Smooth muscle cell of the brain vasculature (primary cell): ENCODE measurements around the gene EDARADD.
A peak's percentile ranks its signal among the peaks of the same experiment; 100 is the strongest.

Source experiments
- DNase-seq: peaks from one replicate; pipeline ENCODE4 v3.0.0-alpha.2; 2012; ENCODE audit warnings: low read depth, low spot score

The EDARADD gene

DNA sequence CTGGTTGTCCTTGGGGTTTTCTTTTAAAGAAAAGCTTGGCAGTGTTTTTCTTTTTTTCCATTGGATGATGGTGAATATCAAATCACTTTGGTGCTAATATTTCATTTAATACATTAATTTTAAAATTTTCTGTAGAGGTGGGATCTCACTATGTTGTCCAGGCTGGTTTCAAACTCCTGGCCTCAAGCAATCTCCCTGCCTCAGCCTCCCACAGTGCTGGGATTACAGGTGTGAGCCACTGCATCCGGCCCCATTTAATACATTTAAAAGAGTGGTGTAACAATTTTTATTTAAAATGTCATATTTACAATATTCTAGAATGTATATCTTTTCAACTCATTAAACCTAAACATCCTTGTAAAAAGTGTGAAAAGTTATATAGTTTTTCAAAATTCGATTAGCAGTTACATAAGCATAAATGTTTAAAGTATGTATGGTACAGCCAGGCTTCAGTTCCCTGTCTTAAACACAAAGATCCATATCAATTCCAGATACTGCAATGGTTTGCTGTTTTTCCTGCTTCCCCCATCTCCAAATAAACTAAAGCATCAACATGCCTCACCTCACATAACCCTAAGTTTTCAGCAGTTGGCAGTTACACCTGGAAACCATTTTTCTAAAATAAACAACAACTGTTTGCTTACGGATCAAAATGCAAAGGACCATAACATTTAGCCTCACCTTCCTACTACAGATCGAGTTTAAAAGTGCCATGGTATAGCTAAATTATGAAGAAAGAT lies 120.8 kb downstream of the EDARADD start:
- DNase-seq = no peak

DNA sequence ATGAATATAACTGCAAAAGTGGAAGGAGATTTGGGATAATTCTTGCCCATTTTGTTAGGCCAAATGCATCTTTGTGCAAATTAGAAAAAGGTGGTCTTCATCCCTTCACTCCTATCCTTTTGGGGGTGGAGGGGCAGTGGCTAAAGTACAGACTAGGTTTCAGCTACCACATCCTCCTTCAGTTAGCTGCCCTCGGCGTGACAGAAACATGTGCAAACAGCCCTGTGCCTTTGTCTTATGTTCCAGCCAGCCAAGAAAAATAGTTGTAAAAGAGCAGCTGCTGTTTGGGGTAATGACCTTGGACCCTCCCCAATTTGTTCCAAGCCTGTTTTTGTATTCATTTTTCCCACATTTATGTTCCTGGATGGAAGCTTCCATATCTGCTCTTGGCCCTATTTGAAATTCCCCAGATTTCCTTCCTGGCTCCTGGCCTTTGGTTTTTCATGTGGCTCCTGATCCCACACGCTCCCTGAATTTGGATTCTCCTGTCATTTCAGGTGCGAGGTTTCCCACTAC lies 121.4 kb downstream of the EDARADD start:
- no peak for DNase-seq

DNA sequence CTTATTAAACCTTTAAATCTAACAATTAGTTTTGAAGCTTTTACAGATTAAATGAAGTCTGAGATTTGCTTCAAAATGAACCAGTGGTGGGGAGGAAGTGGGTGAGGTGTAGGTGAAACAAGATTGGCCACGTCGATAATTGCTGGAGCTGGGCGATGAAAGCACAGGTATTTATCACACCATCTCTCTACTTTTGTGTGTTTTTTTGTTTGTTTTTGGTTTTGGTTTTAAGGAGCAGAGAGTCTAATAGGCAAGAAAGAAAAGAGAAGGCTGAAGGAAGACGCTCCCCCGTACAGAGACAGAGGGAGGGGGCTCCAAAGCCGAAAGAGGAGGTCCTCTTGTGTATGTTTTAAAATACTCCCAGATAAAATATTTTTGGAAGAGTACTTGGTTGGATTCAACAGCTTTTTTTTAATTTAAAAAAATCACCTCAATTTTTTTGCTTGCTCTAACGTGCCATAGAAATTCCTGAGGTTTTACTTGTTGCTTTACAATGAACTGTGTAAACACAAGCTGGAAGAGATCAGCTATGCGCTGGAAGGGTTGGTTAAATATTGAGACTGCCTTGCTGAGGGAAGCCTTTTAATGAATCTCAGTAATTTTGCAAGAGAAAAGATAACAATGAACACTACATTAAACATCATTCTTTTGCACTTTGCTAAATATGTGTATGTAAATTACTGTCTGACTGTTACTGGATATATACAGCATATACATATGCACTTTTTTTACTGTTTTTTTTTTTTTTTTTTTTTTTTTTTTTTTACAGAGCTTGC lies 123.0 kb downstream of the EDARADD start:
- DNase-seq = no peak

DNA sequence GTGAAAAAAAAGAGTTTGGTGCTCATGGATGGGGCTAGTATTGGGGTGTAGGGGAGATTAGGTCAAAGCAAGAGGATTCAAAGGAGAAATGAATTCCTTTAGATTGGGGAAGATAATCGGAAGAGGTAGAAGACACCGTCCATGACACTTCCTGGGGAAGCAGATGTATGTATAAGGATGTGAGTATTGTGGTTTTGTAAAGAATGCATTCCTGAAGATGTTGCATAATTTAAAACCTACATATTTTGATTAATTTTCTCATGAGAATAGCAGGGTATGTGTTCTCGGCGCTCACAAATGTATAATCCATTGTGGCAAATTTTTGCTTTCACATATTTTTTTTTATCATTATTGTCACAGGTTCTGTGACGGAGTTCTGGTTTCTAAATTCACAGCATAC lies 124.2 kb downstream of the EDARADD start:
- no peak for DNase-seq

DNA sequence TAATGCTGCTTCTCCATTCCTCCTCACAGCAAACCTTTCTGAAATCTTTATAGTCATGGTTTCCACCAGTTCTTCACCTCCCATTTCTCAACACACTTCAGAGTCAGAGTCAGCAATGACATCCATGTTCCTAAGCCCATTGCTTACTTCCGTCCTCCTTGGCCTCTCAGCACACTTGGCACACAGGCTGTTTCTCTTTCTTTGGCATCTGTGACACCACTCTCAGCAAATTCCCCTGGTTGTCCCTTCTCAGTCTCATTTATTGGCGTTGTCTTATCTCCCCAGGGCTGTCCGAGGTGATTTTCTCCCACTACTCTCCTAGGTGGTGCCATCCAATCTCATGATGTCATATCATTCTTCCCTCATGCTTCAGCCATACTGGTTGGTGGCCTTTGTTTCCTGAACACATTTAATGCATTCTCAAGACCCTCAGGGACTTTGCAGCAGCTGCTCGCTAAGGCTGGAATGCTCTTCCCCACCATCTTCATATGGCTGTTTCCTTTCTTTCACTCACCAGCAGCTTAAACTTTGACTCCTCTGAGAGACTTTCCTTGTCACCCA lies 126.4 kb downstream of the EDARADD start:
- no peak for DNase-seq

DNA sequence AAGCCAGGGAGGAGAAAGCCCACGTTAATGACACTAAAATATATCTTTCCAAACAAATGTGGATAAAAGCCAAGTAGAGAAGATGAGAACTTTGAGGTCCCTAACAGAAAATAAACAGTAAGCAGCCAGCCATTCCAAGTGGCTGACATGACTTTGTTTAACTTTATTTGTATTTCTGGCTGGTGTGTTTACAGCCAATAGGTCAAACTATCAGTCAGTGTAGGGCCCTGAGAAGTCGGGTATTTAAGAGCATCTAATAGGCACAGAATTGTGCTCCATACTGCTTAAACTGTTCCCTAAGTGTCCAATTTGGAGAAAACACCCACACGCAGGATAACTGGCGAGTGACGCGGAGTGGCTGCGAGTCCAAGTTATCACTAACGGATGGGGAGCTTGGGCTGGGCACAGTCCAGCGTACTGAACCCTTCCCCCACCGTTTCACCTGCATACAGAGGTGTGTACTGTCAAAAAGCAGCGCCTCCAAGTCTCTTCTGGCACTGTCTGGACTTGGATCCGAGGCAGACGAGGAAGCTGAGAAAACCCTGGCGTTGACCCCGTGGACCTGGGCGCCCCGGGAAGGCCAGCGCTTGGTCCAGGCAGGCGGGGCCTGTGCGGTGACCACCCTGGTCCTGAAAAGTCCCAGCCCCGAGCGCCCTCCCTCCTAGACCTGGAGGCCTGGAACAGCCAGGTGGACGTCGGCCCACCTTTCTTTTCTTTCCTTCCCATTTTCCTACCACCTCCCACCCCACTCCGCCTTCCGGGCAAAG lies 129.0 kb downstream of the EDARADD start:
- DNase-seq = no peak

DNA sequence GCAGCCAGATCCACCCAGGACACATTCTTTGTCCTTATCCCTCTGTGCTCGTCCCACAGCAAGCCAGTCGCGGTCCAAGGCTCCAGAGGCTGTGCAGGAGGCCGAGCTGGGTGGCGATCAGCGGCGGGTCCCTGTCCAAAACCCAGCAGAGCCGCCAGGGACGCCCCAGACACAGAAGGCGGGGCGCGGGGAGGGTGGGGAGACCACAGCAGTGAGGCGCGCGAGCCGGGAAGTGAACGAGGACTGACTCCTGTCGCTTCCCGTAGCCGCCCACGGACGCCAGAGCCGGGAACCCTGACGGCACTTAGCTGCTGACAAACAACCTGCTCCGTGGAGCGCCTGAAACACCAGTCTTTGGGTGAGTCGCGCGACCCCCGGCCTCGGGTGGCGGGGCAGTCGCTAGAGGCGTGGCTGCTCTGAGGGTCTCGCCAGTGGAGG lies 129.6 kb downstream of the EDARADD start, which contains the start of gene LGALS8:
Gene LGALS8, plus strand, starts transcription at position 279 of the 438 bp plus-strand sequence. CDS start 2,089 bp downstream, outside the sequence.
- peak; percentile 49 for DNase-seq

DNA sequence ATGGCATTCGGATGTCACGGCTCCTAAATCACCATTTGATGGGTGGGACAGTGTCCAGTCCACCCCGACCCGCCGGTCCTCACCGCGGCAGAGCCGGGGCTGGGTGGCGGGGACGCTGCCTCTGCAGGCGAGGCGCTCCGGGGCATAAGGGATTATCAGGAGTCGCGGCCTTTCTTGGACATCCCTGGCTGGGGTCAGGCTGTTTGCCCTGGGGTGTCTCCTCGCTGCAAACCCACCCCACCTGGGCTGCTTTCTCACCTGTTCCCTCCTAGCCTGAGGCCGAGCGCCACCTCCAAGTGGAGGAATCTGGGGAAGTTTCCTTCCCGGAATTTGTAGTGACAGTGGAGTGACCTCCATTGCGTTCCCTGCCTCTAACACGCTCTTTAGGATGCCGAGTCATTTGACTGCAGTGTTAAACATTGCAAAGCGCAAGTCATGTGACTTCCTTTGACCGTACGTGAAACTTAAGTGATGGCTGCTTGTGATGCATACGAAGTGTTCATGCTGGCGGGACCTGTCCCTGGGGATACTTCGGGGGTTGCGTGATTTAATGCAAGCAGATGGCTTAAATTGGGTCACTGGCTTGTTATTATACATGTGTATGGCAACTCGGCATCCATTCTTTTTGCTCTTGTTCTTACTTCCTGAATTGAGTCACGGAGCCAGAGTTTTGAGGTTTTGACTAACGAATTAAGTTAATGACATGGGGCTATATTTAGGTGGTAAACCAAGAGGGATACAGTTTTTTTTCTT lies 130.2 kb downstream of the EDARADD start:
- no peak for DNase-seq

DNA sequence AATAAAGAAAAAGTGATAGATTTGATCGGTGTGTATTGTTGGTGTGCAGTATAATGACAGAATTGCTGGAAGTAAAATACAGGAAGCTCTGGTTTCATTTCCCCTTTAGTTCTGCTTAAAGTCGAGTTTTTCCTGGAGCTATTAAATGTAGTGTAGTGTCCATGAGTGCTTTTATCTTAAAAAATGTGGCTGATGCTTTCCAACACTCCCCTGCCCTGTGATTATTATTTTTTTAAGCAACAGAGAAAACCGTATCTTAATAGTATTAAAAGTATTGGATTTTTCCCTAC lies 130.8 kb downstream of the EDARADD start:
- DNase-seq = no peak

DNA sequence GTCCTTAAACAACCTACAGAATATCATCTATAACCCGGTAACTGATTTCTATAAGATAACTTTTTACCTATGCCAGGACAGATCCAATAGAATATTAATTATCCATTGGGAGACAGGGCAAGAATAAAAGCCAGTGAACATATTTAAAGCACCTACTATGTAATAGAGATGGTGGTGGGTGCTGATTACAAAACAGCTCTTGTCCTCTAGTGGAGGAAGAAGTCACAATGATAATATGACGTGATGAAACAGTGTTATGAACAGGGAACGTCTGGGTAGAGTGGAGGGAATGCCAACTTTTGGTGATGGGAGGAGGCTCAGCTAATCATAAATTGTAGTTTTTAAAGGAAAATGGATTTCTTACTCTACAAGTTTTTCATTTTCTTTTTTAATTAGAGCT lies 132.0 kb downstream of the EDARADD start:
- no peak for DNase-seq

DNA sequence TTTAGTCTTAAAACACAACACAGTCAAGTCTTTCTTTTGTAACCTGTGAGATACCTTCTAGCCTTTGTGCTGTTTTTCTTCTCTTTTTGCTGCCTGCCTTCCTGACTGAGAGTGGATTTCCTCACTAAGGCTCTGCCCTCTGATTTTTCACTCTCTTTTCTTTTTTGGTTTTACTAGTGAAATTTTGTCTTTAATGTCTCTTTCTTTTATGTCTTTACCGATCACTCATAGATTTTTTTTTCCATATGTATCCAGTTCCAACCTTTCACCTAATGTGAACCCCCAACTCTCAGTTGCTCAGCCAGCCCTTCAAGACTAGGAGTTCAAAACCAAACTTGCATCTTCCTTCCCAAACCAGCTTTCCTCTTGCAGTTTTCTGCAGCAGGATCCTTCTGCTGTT lies 136.2 kb downstream of the EDARADD start:
- DNase-seq = no peak

DNA sequence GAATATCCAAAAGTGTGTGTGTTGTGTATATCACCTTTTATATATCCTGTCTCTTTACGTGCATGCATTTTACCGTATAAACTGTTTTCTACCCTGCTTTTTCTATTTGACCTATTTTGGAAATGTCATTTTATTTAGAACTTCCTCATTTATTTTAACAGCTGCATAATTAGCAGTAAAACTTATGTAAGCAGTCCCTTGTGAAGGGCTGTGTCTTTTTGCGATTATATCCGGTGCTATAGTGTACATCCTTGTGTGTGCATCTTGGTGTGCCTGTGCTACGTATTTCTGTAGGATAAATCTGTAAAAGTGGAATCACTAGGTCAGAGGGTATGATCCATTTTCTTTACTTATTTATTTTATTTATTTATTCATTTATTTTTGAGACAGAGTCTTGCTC lies 136.9 kb downstream of the EDARADD start:
- DNase-seq = no peak

DNA sequence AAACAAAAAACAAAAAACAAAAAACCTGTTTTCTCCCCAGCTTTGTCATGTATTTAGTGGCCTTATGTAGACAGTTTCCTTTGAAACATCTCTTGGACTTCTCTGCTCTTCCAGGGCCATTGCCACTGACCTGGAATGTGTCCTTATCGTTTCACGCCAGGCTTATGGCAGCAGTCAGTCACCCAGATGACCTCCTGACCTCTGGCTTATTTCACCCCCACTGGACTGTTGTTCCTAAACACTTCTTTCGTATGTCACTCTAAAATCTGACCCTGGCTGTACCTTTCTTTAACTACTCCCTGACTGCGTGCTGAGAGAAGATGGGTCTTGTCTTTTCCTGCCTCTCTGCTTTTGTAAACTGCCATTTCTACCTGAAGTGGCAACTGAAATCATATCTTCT lies 138.8 kb downstream of the EDARADD start:
- DNase-seq = no peak

DNA sequence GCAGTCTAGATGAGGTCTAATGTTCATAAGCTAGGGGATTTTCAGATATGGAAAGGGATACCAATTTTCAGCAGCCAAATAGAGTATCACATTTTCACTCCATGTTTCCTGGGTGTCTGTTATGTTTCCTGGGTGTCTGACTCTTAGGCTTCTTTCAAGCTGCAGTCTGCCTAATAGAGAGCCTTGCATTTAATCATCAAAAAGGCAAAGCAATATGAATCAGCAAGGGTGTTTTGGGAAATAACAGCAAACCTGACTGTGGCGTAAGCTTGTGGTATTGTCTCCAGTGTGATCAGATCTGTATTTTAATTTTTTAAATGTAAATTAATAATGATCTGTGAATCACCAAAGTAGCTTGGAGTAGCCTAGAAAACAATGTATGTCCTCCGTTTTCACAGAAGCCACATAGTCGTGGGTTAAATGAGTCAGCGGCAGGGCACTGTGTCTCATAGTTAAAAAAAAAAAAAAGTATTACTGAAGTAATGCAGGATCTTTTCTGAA lies 140.1 kb downstream of the EDARADD start:
- DNase-seq = no peak
